IPS-20b (cell line): ENCODE results near the gene NSD2.
"Not testable (repeated sequence)": the region's sequence is repeated elsewhere in the genome, so short reads cannot be mapped to it uniquely, and the experiment has no call there.

ENCODE experiments used
- H3K27ac ChIP-seq: one replicate; pipeline ENCODE4 v1.5.1; 2013; ENCODE audit warnings: low read length
- H3K27me3 ChIP-seq: 2 replicates; pipeline ENCODE4 v1.6.1; 2013; ENCODE audit warnings: mild to moderate bottlenecking, low read length, inconsistent platforms; ENCODE audit not compliant: insufficient read depth
- H3K36me3 ChIP-seq: 2 replicates; pipeline ENCODE4 v1.6.1; 2013; ENCODE audit warnings: low read depth, mild to moderate bottlenecking, inconsistent platforms, low read length, moderate library complexity; ENCODE audit not compliant: insufficient read depth
- H3K4me1 ChIP-seq: 2 replicates; pipeline ENCODE4 v1.6.1; 2013; ENCODE audit warnings: mild to moderate bottlenecking, control low read depth, inconsistent platforms, low read length, moderate library complexity; ENCODE audit not compliant: insufficient read depth
- H3K4me3 ChIP-seq: 2 replicates; pipeline ENCODE4 v1.5.1; 2013; ENCODE audit warnings: mild to moderate bottlenecking, low read length, inconsistent platforms
- H3K9ac ChIP-seq: 2 replicates; pipeline ENCODE4 v1.6.1; 2013; ENCODE audit warnings: low read depth, mild to moderate bottlenecking, inconsistent platforms, low read length, moderate library complexity
- H3K9me3 ChIP-seq: 2 replicates; pipeline ENCODE4 v1.6.1; 2013; ENCODE audit warnings: mild to moderate bottlenecking, low read depth, low read length, inconsistent platforms; ENCODE audit not compliant: insufficient read depth

NSD2 gene

DNA sequence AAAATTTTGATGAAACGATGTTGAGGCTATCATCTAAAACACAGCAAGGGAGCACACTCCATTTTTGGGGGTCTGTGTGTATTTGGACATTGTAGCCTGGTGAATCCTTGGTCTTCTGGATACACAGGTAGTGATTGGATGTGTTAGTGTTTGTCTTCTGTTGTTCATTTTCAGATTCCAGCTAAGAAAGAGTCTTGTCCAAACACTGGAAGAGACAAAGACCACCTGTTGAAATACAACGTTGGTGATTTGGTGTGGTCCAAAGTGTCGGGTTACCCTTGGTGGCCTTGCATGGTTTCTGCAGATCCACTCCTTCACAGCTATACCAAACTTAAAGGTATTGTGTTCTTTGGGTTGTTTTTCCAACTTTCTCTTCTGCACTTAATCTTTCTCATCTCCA lies 32.8 kb downstream of the NSD2 start:
- Histone ChIP-seq H3K4me3 (no peak overlapping the region), H3K36me3 (peaks cover 69% of the 10 kb centered on the region), H3K4me1 (no peaks in the 10 kb centered on the region), H3K27ac (no peak overlapping the region), H3K27me3 (no peaks in the 10 kb centered on the region), H3K9me3 (no peaks in the 10 kb centered on the region), H3K9ac (no peak overlapping the region)

DNA sequence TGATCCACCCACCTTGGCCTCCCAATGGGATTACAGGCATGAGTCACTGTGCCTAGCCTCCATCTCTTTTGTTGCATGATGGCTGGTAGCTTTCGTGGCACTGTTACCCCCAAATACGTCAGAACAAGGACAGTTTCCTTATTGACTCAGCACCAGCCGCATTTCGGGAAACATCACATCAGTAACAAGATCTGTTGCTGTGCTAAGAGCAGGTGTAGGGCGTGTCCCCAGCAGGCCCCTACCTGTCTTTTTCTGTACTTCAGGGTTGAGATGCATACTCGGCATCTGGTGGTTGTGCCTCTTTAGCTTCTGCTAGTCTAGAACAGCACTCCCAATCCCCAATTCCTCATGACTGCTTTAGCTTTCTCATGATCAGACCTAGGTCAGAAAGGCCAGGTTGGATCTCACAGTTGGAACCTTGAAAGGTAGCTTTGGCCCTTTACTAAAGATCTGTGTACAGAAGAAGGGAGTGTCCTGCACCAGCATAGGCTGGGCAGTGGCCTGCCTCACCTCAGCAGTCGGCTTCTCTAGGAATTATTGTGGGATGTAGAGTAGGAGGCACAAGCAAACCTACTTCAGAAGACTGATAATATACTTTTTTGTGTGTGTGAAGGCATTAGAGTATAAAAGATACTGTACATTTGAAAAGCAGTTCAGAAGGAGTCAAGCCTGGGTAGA lies 36.8 kb downstream of the NSD2 start:
- Histone ChIP-seq H3K27me3 (no peaks in the 10 kb centered on the region), H3K4me3 (no peak overlapping the region), H3K9me3 (no peaks in the 10 kb centered on the region), H3K27ac (no peak overlapping the region), H3K4me1 (0 out of 2 replicates have a peak, but pooled peaks cover 4% of the 10 kb centered on the region), H3K36me3 (peaks cover 55% of the 10 kb centered on the region), H3K9ac (no peak overlapping the region)

DNA sequence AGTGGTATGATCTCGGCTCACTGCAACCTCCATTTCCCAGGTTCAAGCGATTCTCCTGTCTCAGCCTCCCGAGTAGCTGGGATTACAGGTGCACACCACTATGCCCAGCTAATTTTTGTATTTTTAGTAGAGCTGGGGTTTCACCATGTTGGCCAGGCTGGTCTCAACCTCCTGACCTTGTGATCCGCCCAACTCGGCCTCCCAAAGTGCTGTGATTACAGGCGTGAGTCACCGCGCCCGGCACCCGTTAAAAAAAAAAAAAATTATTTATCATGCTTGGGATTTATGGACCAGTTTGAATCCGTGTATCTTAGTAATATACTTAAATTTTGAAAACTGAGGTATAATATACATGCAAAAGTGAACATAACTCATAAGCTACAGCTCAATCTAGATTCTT lies 38.5 kb downstream of the NSD2 start:
- H3K4me3 ChIP-seq, H3K9ac ChIP-seq, H3K9me3 ChIP-seq, H3K27ac ChIP-seq, H3K4me1 ChIP-seq, H3K27me3 ChIP-seq: not testable (repeated sequence)
- peaks cover 53% of the 10 kb centered on the region for H3K36me3 ChIP-seq

DNA sequence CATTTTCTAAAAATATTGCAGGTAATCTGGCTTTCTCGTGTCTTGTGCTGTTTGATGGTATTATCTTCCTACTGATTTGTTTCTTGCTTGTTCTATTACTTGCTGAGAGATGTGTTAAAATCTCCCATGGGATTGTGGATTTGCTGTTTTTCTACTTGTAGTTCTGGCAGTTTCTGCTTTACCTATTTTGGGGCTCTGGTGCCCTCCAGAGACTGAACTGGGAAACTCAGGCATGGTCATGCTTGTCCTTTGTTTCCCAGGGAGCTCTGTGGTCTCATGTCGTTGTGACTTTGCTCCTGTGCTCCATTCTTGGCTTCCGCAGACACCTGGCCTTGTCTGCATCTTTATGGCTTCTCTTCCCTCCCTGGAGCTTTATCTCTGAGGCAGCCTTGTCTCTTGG lies 39.5 kb downstream of the NSD2 start:
- peaks cover 52% of the 10 kb centered on the region for H3K36me3 ChIP-seq

DNA sequence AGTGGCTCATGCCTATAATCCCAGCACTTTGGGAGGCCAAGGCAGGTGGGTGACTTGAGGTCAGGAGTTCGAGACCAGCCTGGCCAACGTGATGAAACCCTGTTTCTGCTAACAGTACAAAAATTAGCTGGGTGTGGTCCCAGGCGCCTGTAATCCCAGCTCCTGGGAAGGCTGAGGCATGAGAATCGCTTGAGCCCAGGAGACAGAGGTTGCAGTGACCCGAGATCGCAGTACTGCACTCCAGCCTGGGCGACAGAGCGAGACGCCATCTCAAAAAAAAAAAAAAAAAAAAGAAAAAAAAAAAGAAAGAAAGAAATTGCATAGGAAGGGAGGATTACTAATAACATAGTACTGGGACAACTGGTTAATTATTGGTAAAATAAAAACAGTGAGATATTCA lies 40.1 kb downstream of the NSD2 start:
- H3K4me3 ChIP-seq, H3K4me1 ChIP-seq, H3K27me3 ChIP-seq, H3K27ac ChIP-seq, H3K9me3 ChIP-seq: not testable (repeated sequence)
- H3K9ac ChIP-seq = peak overlapping the region; percentile 16; the same call in 1 of the 2 replicates
- peaks cover 52% of the 10 kb centered on the region; the same call in 1 of the 2 replicates for H3K36me3 ChIP-seq

More for the DNA sequence above, 39.5 kb downstream of the NSD2 start:
- Histone ChIP-seq H3K27me3 (no peaks in the 10 kb centered on the region), H3K4me1 (0 out of 2 replicates have a peak, but pooled peaks cover 4% of the 10 kb centered on the region), H3K4me3 (no peak overlapping the region), H3K9ac (peak overlapping the region; percentile 16; the same call in 1 of the 2 replicates), H3K27ac (no peak overlapping the region), H3K9me3 (no peaks in the 10 kb centered on the region)

DNA sequence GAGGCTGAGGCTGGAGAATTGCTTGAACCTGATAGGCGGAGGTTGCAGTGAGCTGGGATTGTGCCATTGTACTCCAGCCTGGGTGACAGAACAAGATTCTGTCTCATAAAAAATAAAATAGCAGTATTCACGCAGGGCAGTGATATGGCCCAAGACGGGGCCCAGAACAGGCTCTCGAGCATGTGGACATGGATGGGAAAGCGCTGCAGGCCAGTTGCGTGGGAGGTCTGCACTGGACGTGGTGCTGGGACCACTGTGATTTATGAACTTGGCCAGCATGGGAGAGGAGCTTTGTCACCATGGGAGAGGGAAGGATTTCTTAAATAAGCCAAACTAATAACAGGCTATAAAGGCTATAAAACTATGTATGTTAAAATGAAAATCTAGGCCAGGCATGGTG lies 51.6 kb downstream of the NSD2 start:
- H3K36me3 ChIP-seq = peaks cover 64% of the 10 kb centered on the region
- H3K9me3 ChIP-seq = no peaks in the 10 kb centered on the region
- H3K9ac ChIP-seq = no peak overlapping the region
- H3K27me3 ChIP-seq = no peaks in the 10 kb centered on the region
- H3K4me1 ChIP-seq = no peaks in the 10 kb centered on the region
- H3K27ac ChIP-seq = no peak overlapping the region
- H3K4me3 ChIP-seq = no peak overlapping the region

DNA sequence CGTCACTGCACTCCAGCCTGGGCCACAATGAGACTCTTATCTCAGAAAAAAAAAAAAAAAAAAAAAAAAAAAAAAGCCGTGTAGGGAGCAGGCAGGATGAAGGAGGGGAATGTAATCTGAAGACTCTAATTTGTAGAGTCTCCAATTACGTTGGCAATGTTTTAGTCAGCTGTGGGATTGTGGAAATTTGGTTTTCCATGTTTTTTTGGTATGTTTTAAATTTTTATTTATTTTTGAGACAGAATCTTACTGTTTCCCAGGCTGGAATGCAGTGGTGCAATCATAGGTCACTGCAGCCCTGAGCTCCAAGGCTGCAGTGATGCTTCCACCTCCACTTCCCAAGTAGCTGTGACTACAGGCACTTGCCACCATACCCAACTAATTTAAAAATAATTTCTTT lies 56.5 kb downstream of the NSD2 start:
- Histone ChIP-seq H3K27ac (no peak overlapping the region), H3K9me3 (no peaks in the 10 kb centered on the region), H3K36me3 (peaks cover 65% of the 10 kb centered on the region), H3K27me3 (no peaks in the 10 kb centered on the region), H3K4me3 (no peak overlapping the region), H3K4me1 (no peaks in the 10 kb centered on the region), H3K9ac (no peak overlapping the region)

DNA sequence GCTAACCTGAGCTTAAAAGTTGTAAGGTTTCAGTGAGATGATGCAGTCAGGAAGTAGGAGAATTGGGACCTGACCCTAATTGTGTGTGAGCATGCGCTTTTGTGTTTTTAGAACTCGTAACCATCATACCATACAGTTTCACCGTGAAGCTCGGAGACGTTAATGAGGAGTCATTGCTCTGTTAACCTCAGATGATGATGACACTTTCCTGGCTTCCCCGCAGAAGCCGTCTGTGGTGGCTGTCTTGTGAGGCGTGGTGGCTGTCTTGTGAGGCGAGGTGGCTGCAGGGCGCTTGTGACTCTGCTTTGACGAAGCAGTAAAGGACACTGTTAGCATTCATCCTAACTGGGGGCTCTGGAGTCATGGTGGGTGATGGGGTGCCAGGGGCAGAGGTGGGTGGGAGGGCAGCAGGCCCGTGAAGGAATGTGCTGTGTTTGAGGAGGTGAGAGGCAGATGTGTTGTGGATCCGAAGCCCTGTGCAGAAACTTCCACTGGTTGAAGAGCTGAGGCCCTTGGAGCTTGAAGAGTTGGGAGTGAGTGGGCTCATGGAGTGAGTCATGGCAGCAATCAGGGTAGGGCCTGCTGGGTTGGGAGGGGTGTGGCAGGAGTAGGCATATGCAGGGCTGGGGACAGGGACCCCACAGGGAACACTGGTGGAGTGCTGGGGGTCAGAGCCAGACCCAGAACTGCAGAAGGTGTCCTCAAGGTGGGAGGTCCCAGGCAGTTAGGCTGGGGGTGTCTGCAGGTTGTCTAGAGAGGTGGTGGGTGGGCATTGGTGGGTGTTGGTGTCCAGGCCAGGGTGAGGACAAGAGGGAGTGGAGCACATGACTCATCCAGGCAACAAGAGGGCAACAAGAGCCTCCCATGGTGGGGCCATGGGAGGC lies 57.4 kb downstream of the NSD2 start:
- Histone ChIP-seq H3K9me3 (no peaks in the 10 kb centered on the region), H3K9ac (no peak overlapping the region), H3K4me1 (no peaks in the 10 kb centered on the region), H3K36me3 (peaks cover 62% of the 10 kb centered on the region), H3K4me3 (no peak overlapping the region), H3K27ac (no peak overlapping the region), H3K27me3 (no peaks in the 10 kb centered on the region)

DNA sequence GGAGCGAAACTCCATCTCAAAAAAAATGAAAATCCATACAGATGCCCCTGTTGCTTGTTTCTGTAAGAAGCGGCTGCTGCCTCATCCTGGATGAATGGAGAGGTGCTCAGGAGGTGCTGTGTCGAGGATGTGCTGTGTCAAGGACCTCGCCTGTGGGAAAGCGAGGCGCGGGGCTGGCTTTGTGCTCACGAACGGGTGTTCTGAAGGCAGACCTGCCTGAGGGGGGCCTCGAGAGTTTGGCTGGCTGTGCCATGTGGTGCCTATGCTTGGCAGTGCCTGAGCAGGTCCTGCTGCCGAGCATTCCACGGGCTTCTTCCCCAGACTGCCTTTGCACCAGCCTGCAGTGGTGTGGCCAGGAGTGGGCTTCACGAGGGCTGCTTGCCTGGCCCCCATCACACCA lies 61.5 kb downstream of the NSD2 start:
- Histone ChIP-seq H3K9me3 (no peaks in the 10 kb centered on the region), H3K9ac (no peak overlapping the region), H3K27me3 (no peaks in the 10 kb centered on the region), H3K27ac (no peak overlapping the region), H3K4me3 (no peak overlapping the region), H3K36me3 (peaks cover 79% of the 10 kb centered on the region), H3K4me1 (no peaks in the 10 kb centered on the region)

DNA sequence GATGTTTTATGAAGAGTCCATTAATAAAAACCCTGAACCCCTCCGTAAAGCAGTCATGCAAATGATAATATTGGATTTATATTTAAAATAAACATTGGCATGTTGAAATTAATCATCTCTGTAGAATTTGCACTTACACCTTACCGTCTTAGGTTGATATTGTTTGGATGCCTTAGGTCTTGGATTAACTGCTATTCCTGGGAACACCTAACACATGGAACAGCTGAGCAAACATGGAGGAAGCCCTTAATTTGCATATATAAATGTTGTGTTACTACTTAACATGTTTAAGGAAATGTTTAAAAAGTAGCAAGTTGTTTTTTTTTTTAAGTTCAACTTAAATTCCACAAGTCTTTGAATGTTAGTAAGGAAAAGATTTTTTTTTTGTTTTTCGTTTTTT lies 62.5 kb downstream of the NSD2 start:
- Histone ChIP-seq H3K36me3 (peaks cover 76% of the 10 kb centered on the region), H3K9ac (no peak overlapping the region), H3K27me3 (no peaks in the 10 kb centered on the region)

DNA sequence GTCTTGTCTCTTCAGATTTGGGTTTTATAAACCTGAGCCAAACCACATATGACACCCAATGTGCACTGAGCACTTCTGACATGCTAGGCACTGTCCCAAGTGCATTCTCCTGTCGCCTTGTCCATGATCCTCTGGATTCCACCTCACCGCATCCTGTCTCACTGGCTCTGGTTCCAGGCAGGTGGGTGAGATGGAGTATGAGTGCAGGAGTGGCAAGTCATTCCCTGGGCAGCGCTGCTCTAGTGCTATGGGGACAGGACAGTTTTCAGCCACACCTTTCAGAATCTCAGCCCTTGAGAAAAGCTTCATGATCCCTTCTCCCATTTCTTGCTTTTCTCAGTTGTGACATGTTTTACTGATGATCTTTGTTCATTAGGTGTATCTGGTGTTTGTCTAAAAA lies 66.4 kb downstream of the NSD2 start:
- H3K9me3 ChIP-seq = no peaks in the 10 kb centered on the region
- no peak overlapping the region for H3K4me3 ChIP-seq
- H3K36me3 ChIP-seq = peaks cover 79% of the 10 kb centered on the region
- no peak overlapping the region for H3K27ac ChIP-seq
- peaks cover 3% of the 10 kb centered on the region; the same call in 1 of the 2 replicates for H3K4me1 ChIP-seq
- H3K27me3 ChIP-seq = no peaks in the 10 kb centered on the region
- no peak overlapping the region for H3K9ac ChIP-seq

More for the DNA sequence above, 62.5 kb downstream of the NSD2 start:
- no peaks in the 10 kb centered on the region for H3K9me3 ChIP-seq
- H3K27ac ChIP-seq = no peak overlapping the region
- H3K4me3 ChIP-seq = no peak overlapping the region
- H3K4me1 ChIP-seq = no peaks in the 10 kb centered on the region

DNA sequence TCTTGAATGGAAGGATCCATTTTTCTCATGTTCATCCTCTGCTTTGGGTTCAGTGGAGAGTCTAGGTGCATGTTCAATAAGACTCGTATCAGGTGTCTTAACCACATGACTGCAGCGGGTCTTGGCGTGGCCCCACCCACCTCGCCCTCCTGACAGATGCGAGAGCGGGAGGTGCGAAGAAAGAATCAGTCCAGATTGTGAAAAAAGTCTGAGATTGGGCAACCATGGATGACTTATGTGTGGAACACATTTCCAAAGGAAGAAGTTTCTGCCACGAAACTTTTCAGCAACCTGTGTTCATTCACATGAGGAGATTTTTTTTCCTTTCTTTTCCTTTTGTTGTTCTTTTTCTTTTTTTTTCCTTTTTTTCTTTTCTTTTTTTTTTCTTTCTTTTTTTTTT lies 66.8 kb downstream of the NSD2 start:
- Histone ChIP-seq H3K27me3 (no peaks in the 10 kb centered on the region), H3K4me1 (peaks cover 3% of the 10 kb centered on the region; the same call in 1 of the 2 replicates), H3K4me3 (no peak overlapping the region), H3K9me3 (no peaks in the 10 kb centered on the region), H3K27ac (no peak overlapping the region), H3K9ac (no peak overlapping the region), H3K36me3 (peaks cover 79% of the 10 kb centered on the region)
